Fibroblast of lung (primary cell): ENCODE results near the gene UGDH. TPM values are rescaled to one million over a fixed set of nuclear protein-coding genes. Genes with fewer than 3 reads are reported as not detected.
"Not testable (repeated sequence)": the region's sequence is repeated elsewhere in the genome, so short reads cannot be mapped to it uniquely, and the experiment has no call there.

Experiments used
- DNase-seq, 2 donors: peaks; one replicate each; pipeline versions ENCODE4 v3.0.0 to v3.0.0-alpha.2; 2010; ENCODE audit warnings: low read depth in 2 of 2
- H2AFZ ChIP-seq: 2 replicates; pipeline ENCODE4 v1.5.1; 2012; ENCODE audit warnings: low read length, control low read depth, inconsistent platforms
- H3K27ac ChIP-seq: 2 replicates; pipeline ENCODE4 v1.5.1; 2011; ENCODE audit warnings: low read length, control low read depth; ENCODE audit not compliant: insufficient read depth
- H3K27me3 ChIP-seq: 2 replicates; pipeline ENCODE4 v1.5.1; 2011; ENCODE audit warnings: mild to moderate bottlenecking, low read length; ENCODE audit not compliant: control insufficient read depth, insufficient read depth
- H3K36me3 ChIP-seq: 2 replicates; pipeline ENCODE4 v1.5.1; 2011; ENCODE audit warnings: low read length; ENCODE audit not compliant: control insufficient read depth, insufficient read depth
- H3K4me1 ChIP-seq: 2 replicates; pipeline ENCODE4 v1.5.1; 2011; ENCODE audit warnings: low read length; ENCODE audit not compliant: control insufficient read depth, insufficient read depth; ENCODE audit errors: extremely low read depth
- H3K4me2 ChIP-seq: 2 replicates; pipeline ENCODE4 v1.5.1; 2011; ENCODE audit warnings: low read length, control low read depth; ENCODE audit not compliant: insufficient read depth; ENCODE audit errors: extremely low read depth
- H3K4me3 ChIP-seq, 4 experiments: fragments of 200-600 bp in 1 of 4; sonication (generic) in 1 of 4; replicated peaks in 1 of 4; 2 replicates each; pipeline ENCODE4 v1.5.1; 2011 to 2016; ENCODE audit warnings: low read length in 4 of 4, low read depth in 3 of 4, mild to moderate bottlenecking in 3 of 4, control low read depth in 2 of 4, inconsistent platforms in 1 of 4, mixed read lengths in 1 of 4; ENCODE audit not compliant: insufficient read depth in 1 of 4; ENCODE audit errors: control extremely low read depth in 1 of 4
- H3K79me2 ChIP-seq: 2 replicates; pipeline ENCODE4 v1.5.1; 2012; ENCODE audit warnings: mild to moderate bottlenecking, low read length, inconsistent platforms; ENCODE audit not compliant: control insufficient read depth, insufficient read depth
- H3K9ac ChIP-seq: 2 replicates; pipeline ENCODE4 v1.5.1; 2011; ENCODE audit warnings: mild to moderate bottlenecking, low read length, control low read depth; ENCODE audit not compliant: insufficient read depth
- H3K9me3 ChIP-seq: 2 replicates; pipeline ENCODE4 v1.5.1; 2012; ENCODE audit warnings: low read depth, low read length; ENCODE audit not compliant: control insufficient read depth, insufficient read depth
- H4K20me1 ChIP-seq: 2 replicates; pipeline ENCODE4 v1.5.1; 2011; ENCODE audit warnings: low read length; ENCODE audit not compliant: control insufficient read depth, insufficient read depth; ENCODE audit errors: extremely low read depth
- CTCF ChIP-seq, 2 donors: IDR thresholded peaks in 1 of 2; conservative IDR thresholded peaks in 1 of 2; 1 replicate in 1 of 2; 2 replicates in 1 of 2; pipeline ENCODE4 v1.5.1; 2011 to 2012; ENCODE audit warnings: low read length in 2 of 2, control low read depth in 1 of 2, inconsistent platforms in 1 of 2, low read depth in 1 of 2, mild to moderate bottlenecking in 1 of 2
- EZH2 ChIP-seq: IDR thresholded peaks from 2 replicates; pipeline ENCODE4 v1.5.1; 2012; ENCODE audit warnings: low read length, control low read depth, mild to moderate bottlenecking; ENCODE audit errors: missing control alignments
- polyA plus RNA-seq, 2 donors: library from polyadenylated mRNA; depleted of rRNA in 1 of 2; stranded (reverse) in 1 of 2; unstranded in 1 of 2; fragments of >200 nt; gene quantifications; 2 replicates each; pipeline ENCODE4 v1.2.1, GENCODE V29; 2011 to 2012; ENCODE audit warnings: missing spikeins in 1 of 2
- total RNA-seq: library from RNA; depleted of rRNA; stranded (reverse); fragments of >200 nt; gene quantifications from 2 replicates; pipeline ENCODE4 v1.2.1, GENCODE V29; 2014

The UGDH gene
- total and polyA plus RNA-seq, 2 donors (not counting 1 experiment from before 2014, with no cell fraction given), result 85.9 to 182 TPM

GRCh38 chr4:39505581-39505980 lies 21.7 kb downstream of the UGDH start:
- no peak for DNase-seq
- no peak overlapping the region for H3K9ac ChIP-seq
- H3K9me3 ChIP-seq, result no peaks in the 10 kb centered on the region
- H3K4me3 ChIP-seq, result no peak overlapping the region
- no peak overlapping the region for H2AFZ ChIP-seq
- no peaks in the 10 kb centered on the region for H4K20me1 ChIP-seq
- H3K79me2 ChIP-seq, result peaks cover 3% of the 10 kb centered on the region
- no peak for TF ChIP-seq EZH2
- no peak for TF ChIP-seq CTCF (conservative IDR thresholded peaks at IDR 0.05 in 1 of 2, IDR thresholded peaks at IDR 0.05 in 1 of 2; ENCODE audit: low read depth in 1 of 2, low read length in 2 of 2)
- H3K4me1 ChIP-seq, result peaks cover 7% of the 10 kb centered on the region
- peaks cover 17% of the 10 kb centered on the region for H3K36me3 ChIP-seq
- no peak overlapping the region for H3K4me2 ChIP-seq
- H3K27ac ChIP-seq, result no peak overlapping the region
- no peaks in the 10 kb centered on the region for H3K27me3 ChIP-seq

- TF ChIP-seq EZH2 (no peak), CTCF (conservative IDR thresholded peaks at IDR 0.05 in 1 of 2, IDR thresholded peaks at IDR 0.05 in 1 of 2; ENCODE audit: low read depth in 1 of 2, low read length in 2 of 2) (no peak)
- H3K27me3 ChIP-seq, result no peaks in the 10 kb centered on the region
- no peak overlapping the region for H3K4me2 ChIP-seq
- no peaks in the 10 kb centered on the region for H4K20me1 ChIP-seq
- H3K9ac ChIP-seq, result no peak overlapping the region
- H3K27ac ChIP-seq, result no peak overlapping the region
- H3K4me1 ChIP-seq, result peaks cover 7% of the 10 kb centered on the region
- DNase-seq, result no peak
- H3K79me2 ChIP-seq, result peaks cover 2% of the 10 kb centered on the region
- H3K36me3 ChIP-seq, result peaks cover 16% of the 10 kb centered on the region
- no peak overlapping the region for H3K4me3 ChIP-seq
- H3K9me3 ChIP-seq, result no peaks in the 10 kb centered on the region
- H2AFZ ChIP-seq, result no peak overlapping the region
Observed at GRCh38 chr4:39504538-39504937, 22.7 kb downstream of the UGDH start.

DNA sequence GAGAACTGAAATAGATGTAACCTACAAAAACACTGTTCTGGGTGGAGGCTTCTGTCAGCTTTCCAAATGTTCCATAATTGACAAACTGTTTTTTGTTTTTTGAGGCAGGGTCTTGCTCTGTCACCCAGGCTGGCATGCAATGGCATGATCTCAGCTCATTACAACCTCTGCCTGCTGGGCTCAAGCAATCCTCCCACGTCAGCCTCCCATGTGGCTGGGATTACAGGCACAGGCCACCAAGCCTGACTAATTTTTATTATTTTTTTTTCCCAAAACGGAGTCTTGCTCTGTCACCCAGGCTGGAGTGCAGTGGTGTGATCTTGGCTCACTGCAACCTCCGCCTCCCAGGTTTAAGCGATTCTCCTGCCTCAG lies 24.6 kb downstream of the UGDH start:
- not testable (repeated sequence) for H3K9me3 ChIP-seq, H2AFZ ChIP-seq, H3K4me1 ChIP-seq, H4K20me1 ChIP-seq, H3K27me3 ChIP-seq, H3K4me3 ChIP-seq, H3K79me2 ChIP-seq, H3K4me2 ChIP-seq, H3K9ac ChIP-seq
- DNase-seq, result peak in 1 of 2 donors; percentile 20
- Histone ChIP-seq H3K27ac (peak overlapping the region; percentile 27), H3K36me3 (peaks cover 14% of the 10 kb centered on the region)
